GM12865 (cell line): Measurements from ENCODE around the gene TRAK1.

Experiments
- DNase-seq: peaks from one replicate; pipeline ENCODE4 v3.0.0; 2010; ENCODE audit warnings: low read depth
- H3K4me3 ChIP-seq: 2 replicates; pipeline ENCODE4 v1.5.1; 2011; ENCODE audit warnings: mild to moderate bottlenecking, low read depth, low read length, control low read depth
- CTCF ChIP-seq: IDR thresholded peaks from 2 replicates; pipeline ENCODE4 v1.5.1; 2011; ENCODE audit warnings: low read length, control low read depth, low read depth, inconsistent platforms; ENCODE audit not compliant: insufficient read depth; ENCODE audit errors: missing control alignments

Gene TRAK1

GRCh38 chr3:42106646-42107045, 15.5 kb downstream of the TRAK1 start:
- no peak for TF ChIP-seq CTCF
- no peak overlapping the region for H3K4me3 ChIP-seq
- DNase-seq = no peak

GRCh38 chr3:42110631-42111030, 19.5 kb downstream of the TRAK1 start:
- no peak for TF ChIP-seq CTCF
- DNase-seq = no peak
- H3K4me3 ChIP-seq = no peak overlapping the region

- no peak for TF ChIP-seq CTCF
- no peak overlapping the region for H3K4me3 ChIP-seq
- DNase-seq = no peak
These were observed 23.1 kb downstream of the TRAK1 start for GRCh38 chr3:42114130-42114725.

- no peak for TF ChIP-seq CTCF
- H3K4me3 ChIP-seq = no peak overlapping the region
These were observed 24.1 kb downstream of the TRAK1 start for GRCh38 chr3:42115215-42115614.

GRCh38 chr3:42115946-42116345, 24.8 kb downstream of the TRAK1 start:
- H3K4me3 ChIP-seq = no peak overlapping the region
- no peak for DNase-seq
- TF ChIP-seq CTCF = no peak

More at GRCh38 chr3:42115215-42115614, 24.1 kb downstream of the TRAK1 start:
- no peak for DNase-seq

GRCh38 chr3:42116466-42116865, 25.3 kb downstream of the TRAK1 start:
- H3K4me3 ChIP-seq = no peak overlapping the region
- no peak for TF ChIP-seq CTCF
- no peak for DNase-seq
